Activated CD4-positive, CD25-positive, alpha-beta regulatory T cell treated with anti-CD3 and anti-CD28 coated beads, Interleukin-2, amount 50 U/mL, for 72 hours (primary cell): ENCODE data around the gene USP12.

Experiments
- DNase-seq: peaks from one replicate; pipeline ENCODE4 v3.0.0; 2021

USP12 gene

DNA sequence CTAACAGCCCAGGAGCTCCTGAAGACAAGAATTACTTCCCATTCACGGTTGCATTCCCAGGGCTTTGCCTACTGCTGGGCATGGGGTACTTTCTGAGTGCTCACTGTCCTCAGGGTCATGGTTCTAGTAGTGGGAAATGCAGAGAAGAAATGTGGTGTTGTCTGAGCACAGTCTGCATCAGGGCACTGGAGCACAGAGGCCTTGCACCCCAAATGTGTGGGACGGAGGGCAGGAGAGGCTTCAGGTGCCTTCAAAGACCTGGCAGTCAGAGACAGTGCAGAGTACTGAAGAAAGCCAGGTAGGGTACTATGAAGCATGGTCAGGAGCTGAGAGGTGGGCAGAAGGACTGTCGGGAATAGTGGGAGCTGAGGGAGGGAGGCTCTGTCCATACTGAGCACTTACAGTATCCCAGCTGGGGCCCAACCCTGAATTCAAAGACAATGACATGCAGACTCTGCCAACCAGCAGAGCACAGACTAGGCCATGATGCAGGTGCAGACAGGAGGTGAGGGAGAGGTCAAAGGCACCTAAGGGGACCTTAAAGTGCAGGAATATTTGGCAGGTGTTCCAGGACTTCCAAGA is 144.4 kb downstream of the USP12 start:
- DNase-seq, result no peak

DNA sequence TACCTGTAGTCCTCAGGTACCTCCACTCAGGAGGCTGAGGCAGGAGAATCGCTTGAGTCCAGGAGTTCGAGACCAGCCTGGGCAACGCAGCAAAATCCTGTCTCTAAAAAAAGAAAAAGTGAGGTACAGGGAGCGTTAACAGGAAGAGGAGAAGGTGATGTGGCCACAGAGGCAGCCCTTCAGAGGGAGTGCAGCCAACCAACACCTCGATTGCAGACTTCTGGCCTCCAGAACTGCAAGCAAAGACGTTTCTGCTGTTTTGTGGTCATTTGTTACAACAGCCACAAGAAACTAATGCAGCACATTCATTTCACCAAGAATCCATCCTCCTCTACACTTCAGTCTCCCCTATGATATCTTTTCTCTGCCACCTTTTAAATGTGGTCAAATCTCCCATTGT is 145.2 kb downstream of the USP12 start:
- DNase-seq, result no peak

DNA sequence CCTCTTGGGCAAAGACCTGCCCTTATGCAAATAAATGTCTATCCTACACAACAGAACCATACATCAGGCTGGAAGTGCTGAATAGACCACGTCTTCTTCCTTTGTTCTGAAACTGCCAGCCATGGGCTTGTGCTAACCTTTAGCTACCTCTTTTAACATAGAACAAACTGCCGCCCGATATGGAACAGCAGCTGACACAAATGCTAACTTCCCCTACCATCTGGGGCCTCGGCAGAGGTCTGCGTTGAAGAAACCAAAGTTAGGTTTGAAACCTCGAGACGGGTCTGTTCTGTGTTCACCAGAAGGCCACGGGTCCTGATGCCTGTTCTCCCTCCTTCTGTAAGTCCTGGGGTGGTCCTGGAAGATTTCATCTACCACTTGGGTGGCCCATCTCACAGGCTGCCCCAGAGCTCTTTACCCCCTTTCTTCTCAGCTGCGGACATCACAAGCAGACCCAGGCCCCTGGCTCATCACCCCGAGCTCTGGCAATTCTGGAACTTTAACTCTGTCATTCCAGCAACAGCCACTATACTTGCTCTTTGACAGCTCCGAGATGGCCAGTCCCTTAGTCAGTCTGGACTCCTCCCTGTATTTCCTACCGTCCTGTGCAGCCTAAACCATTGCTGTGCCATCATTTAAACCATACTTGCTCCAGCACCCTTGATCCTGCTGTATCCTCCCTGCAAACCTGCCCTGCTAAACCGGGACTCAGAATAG is 146.7 kb downstream of the USP12 start:
- DNase-seq, result no peak

DNA sequence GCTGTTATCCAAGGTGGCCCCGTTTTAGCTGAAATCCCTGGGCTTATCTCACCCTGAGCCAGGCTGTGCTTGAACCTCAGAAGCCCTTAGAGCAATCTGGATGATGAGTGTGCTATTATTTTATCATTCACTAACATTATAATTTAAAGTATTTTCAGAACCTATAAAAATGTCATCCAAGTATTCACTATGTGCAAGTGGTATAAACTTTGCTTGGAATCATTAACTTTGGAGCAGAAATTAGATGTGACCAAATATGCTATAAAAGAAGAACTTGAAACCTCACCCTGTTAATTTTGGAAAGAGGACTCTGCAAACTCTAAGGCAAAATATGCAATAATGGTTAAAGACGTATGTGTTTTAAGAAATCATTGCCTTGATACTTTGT is 147.5 kb downstream of the USP12 start:
- no peak for DNase-seq

DNA sequence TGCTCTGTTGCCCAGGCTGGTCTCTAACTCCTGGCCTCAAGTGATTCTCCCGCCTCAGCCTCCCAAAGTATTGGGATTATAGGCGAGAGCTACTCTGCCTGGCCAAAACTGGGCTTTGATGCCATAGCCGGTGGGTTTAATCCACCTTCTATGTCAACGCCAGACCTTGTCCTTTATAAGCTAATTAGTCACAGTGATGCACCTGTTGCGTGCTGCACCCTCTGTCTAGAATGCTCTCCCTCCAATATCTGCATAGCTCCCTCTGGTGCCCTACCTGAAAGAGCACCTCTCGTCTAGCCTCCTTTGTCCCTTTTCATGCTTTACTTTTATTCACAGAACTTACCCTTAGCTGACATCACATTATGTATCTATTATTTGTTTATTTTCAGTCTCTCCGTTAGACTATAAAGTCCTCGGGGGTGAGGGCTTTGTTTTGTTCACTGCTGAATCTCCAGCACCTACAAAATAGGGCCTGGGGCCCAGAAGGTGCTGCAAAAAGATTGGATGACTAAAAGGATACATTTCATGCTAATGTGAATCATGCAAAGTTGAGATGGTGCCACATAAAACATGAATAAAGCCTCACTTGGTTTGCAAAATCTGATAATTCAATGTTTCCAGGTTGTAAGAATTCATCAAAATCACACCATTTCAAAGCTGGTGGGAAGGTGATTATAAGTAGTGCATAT is 148.1 kb downstream of the USP12 start:
- no peak for DNase-seq

DNA sequence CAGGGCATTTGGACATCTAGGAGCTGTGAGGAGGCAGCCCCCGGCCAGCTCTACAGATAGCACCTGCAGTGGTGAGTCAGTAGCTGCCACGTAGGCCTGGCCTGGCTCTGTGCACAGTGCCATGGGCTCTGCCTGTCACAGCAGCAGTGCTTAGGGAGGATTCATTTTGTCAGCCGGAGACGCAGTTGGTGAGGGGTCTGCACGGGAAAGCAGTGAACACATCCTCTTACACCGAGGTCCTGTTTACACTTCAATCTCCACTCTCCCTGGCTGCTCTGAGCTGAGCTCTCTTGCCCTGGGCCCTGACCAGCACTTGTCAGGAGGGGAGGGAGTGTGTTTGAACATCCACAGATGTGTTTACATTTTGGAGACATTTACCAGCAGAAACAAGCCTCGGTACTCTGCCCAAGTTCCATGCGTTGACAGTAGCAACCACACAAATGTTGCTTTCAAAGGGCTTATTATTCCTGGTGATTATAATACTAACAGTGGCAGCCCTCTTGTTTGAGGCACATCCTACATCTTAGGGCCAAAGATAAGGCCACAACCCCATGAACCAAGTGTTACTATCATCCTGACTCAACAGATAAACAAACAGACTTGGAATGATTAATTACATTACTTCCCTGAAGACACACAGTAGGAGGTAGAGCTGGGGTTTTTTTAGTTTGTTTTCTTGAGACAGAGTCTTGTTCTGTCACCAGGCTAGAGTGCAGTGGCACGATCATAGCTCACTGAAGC is 148.9 kb downstream of the USP12 start:
- DNase-seq, result no peak

DNA sequence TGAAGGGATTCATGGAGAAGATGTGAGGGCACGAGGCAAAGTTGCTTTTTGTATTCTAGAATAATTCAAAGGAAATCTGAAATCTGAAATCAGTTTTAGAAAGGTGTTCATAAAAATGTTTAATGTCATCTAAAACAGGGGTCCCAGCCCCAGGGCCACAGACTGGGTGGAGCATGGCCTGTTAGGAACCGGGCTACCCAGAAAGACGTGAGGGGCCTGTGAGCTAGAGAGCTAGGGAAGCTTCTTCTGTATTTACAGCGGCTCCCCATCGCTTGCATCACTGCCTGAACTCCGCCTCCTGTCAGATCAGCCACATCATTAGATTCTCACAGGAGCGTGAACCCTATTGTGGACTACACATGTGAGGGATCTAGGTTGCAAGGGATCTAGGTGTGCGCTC is 151.2 kb downstream of the USP12 start:
- no peak for DNase-seq

DNA sequence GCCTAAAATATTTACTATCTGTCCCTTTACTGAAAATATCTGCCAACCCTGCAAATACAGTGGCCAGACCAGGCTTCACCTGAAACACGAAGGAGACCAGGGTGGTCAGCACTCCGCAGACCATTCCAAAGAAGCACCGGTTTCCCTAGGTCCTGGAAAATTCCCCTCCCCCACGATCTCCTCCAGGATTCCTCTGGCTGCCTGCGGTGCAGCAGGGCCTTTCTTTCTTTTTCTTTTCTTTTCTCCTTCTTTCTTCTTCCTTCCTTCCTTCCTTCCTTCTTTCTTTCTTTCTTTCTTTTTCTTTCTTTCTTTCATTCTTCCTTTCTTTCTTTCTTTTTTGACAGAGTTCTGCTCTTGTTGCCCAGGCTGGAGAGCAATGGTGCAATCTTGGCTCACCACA is 152.7 kb downstream of the USP12 start:
- no peak for DNase-seq

DNA sequence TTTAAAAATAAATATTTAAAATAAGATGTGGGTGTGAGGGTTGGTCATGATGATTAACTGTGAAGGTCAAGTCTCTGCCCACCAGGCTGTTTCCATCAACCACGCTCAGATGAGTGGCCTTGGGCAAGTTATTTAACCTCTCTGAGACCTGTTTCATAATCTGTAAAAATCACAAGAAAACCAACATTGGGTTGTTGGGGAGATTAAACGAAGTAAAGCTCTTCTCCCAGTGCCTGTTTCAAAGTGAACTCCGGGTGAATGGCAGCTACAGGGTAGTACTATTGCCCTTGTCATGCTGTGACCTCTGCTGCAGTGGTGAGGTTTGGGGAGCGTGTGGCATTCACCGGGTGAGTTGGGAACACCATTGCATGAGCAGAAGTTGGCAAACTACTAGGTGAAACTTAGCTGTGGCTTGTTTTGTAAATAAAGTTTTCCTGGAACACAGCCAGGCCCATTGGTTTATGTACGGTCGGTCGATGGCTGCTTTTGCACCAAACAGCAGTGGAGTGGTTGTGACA is 153.2 kb downstream of the USP12 start:
- DNase-seq, result no peak

DNA sequence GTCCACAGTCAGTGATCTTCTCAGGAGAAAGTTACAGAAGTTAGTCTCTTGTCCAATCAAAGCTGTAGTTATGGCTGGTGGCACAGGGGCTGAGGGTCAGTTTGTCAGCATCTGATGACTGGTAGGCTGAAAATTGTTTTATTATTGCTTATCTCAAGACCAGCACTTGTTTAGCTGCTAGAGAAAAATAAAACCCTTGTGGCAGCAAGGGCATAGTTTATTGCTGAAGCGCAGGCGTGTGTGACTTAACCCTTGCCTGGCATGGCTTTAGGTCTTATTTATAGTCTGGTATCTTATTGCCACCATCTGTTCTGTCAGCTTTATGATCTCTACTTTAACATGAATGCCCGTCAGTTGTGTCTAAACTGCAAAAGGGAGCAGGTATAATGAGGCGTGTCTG is 154.7 kb downstream of the USP12 start:
- no peak for DNase-seq
